ENCODE results near the gene TRIL.

- TF ChIP-seq, protein P1, sequence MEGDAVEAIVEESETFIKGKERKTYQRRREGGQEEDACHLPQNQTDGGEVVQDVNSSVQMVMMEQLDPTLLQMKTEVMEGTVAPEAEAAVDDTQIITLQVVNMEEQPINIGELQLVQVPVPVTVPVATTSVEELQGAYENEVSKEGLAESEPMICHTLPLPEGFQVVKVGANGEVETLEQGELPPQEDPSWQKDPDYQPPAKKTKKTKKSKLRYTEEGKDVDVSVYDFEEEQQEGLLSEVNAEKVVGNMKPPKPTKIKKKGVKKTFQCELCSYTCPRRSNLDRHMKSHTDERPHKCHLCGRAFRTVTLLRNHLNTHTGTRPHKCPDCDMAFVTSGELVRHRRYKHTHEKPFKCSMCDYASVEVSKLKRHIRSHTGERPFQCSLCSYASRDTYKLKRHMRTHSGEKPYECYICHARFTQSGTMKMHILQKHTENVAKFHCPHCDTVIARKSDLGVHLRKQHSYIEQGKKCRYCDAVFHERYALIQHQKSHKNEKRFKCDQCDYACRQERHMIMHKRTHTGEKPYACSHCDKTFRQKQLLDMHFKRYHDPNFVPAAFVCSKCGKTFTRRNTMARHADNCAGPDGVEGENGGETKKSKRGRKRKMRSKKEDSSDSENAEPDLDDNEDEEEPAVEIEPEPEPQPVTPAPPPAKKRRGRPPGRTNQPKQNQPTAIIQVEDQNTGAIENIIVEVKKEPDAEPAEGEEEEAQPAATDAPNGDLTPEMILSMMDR (conservative IDR thresholded peaks at IDR 0.05; ENCODE audit: low read length) = no peak
- no peak for TF ChIP-seq EZH2phosphoT487 (IDR thresholded peaks at IDR 0.05; ENCODE audit: borderline replicate concordance, low read depth, low read length)
Observed at GRCh38 chr7:28960071-28960840, 2.1 kb upstream of the TRIL start.
